CD14-positive monocyte (primary cell): ENCODE data around the gene MLXIP. TPM values are rescaled to one million over a fixed set of nuclear protein-coding genes. Genes with fewer than 3 reads are reported as not detected.

Source experiments
- DNase-seq, 3 donors: peaks; one replicate each; pipeline ENCODE4 v3.0.0-alpha.2; 2011 to 2022
- H2AFZ ChIP-seq: 2 replicates; pipeline ENCODE4 v1.6.0; 2012; ENCODE audit warnings: mild to moderate bottlenecking, low read depth, low read length, inconsistent platforms; ENCODE audit not compliant: insufficient read depth, poor library complexity, severe bottlenecking
- H3K27ac ChIP-seq, 2 donors: 1 replicate in 1 of 2; 2 replicates in 1 of 2; pipeline ENCODE4 v1.5.1; 2012 to 2013; ENCODE audit warnings: low read length in 2 of 2, control low read depth in 1 of 2, inconsistent platforms in 1 of 2, low read depth in 1 of 2, mild to moderate bottlenecking in 1 of 2
- H3K27me3 ChIP-seq, 2 donors: one replicate each; pipeline versions ENCODE4 v1.6.0 to v1.6.1; 2011 to 2013; ENCODE audit warnings: low read length in 2 of 2; ENCODE audit not compliant: control insufficient read depth in 2 of 2, insufficient read depth in 2 of 2
- H3K36me3 ChIP-seq, 2 donors: replicated peaks in 1 of 2; 1 replicate in 1 of 2; 2 replicates in 1 of 2; pipeline versions ENCODE4 v1.5.1 to v1.6.1; 2012 to 2013; ENCODE audit warnings: low read length in 2 of 2, control low read depth in 1 of 2, inconsistent platforms in 1 of 2, mild to moderate bottlenecking in 1 of 2; ENCODE audit not compliant: insufficient read depth in 2 of 2, control insufficient read depth in 1 of 2
- H3K4me1 ChIP-seq, 2 donors: 1 replicate in 1 of 2; 2 replicates in 1 of 2; pipeline versions ENCODE4 v1.5.1 to v1.6.1; 2012 to 2013; ENCODE audit warnings: low read length in 2 of 2, control low read depth in 1 of 2, inconsistent platforms in 1 of 2, mild to moderate bottlenecking in 1 of 2, moderate library complexity in 1 of 2; ENCODE audit not compliant: insufficient read depth in 2 of 2, control insufficient read depth in 1 of 2
- H3K4me2 ChIP-seq: replicated peaks from 2 replicates; pipeline ENCODE3; 2012; ENCODE audit warnings: low read length, moderate library complexity, mild to moderate bottlenecking; ENCODE audit not compliant: poor library complexity, severe bottlenecking; ENCODE audit errors: extremely low read depth
- H3K4me3 ChIP-seq, 3 experiments: fragments of 200-600 bp in 1 of 3; sonication (generic) in 1 of 3; replicated peaks in 1 of 3; 1 replicate in 2 of 3; 2 replicates in 1 of 3; pipeline ENCODE4 v1.5.1; 2011 to 2013; ENCODE audit warnings: low read length in 3 of 3, mild to moderate bottlenecking in 3 of 3, control low read depth in 2 of 3, low read depth in 2 of 3, inconsistent platforms in 1 of 3, moderate library complexity in 1 of 3
- H3K79me2 ChIP-seq: 2 replicates; pipeline ENCODE4 v1.6.0; 2012; ENCODE audit warnings: mild to moderate bottlenecking, control low read depth, inconsistent platforms, low read length, moderate library complexity; ENCODE audit not compliant: insufficient read depth
- H3K9ac ChIP-seq: 2 replicates; pipeline ENCODE4 v1.6.0; 2017; ENCODE audit warnings: low read length, mild to moderate bottlenecking; ENCODE audit not compliant: insufficient read depth, poor library complexity, severe bottlenecking
- H3K9me3 ChIP-seq, 2 donors: replicated peaks in 1 of 2; 1 replicate in 1 of 2; 2 replicates in 1 of 2; pipeline versions ENCODE4 v1.5.1 to v1.6.1; 2012 to 2013; ENCODE audit warnings: low read length in 2 of 2, control low read depth in 1 of 2; ENCODE audit not compliant: control insufficient read depth in 1 of 2, insufficient read depth in 1 of 2
- H4K20me1 ChIP-seq: 2 replicates; pipeline ENCODE4 v1.6.0; 2012; ENCODE audit warnings: mild to moderate bottlenecking, low read length, control low read depth, moderate library complexity; ENCODE audit not compliant: insufficient read depth
- H3K27ac Mint-ChIP-seq, 7 donors: one replicate each; pipeline ENCODE4 v1.8.0; 2020; ENCODE audit warnings: mild to moderate bottlenecking in 7 of 7, mixed read lengths in 7 of 7, moderate library complexity in 6 of 7, inconsistent platforms in 2 of 7
- H3K27me3 Mint-ChIP-seq, 3 donors: one replicate each; pipeline ENCODE4 v1.8.0; 2021 to 2022; ENCODE audit warnings: low read depth in 3 of 3, mild to moderate bottlenecking in 3 of 3, mixed read lengths in 3 of 3, moderate library complexity in 3 of 3, inconsistent platforms in 1 of 3
- H3K36me3 Mint-ChIP-seq, 2 donors: one replicate each; pipeline ENCODE4 v1.8.0; 2020; ENCODE audit warnings: mixed read lengths in 2 of 2, inconsistent platforms in 1 of 2, mild to moderate bottlenecking in 1 of 2
- H3K4me1 Mint-ChIP-seq: one replicate; pipeline ENCODE4 v1.8.0; 2020; ENCODE audit warnings: mild to moderate bottlenecking, mixed read lengths
- H3K4me3 Mint-ChIP-seq, 2 donors: one replicate each; pipeline ENCODE4 v1.8.0; 2020; ENCODE audit warnings: mild to moderate bottlenecking in 2 of 2, mixed read lengths in 2 of 2, moderate library complexity in 1 of 2
- H3K9me3 Mint-ChIP-seq, 7 donors: one replicate each; pipeline ENCODE4 v1.8.0; 2020 to 2022; ENCODE audit warnings: mixed read lengths in 7 of 7, mild to moderate bottlenecking in 6 of 7, moderate library complexity in 6 of 7, inconsistent platforms in 2 of 7
- CTCF ChIP-seq: fragments of 200-600 bp; IDR thresholded peaks from one replicate; pipeline ENCODE4 v1.8.0; 2022; ENCODE audit warnings: antibody characterized with exemption, mild to moderate bottlenecking
- WGBS: methylation state at CpG from one replicate; pipeline ENCODE4 v1.1.5; 2013; ENCODE audit warnings: missing lambda C conversion rate; ENCODE audit not compliant: insufficient coverage; 5-methylcytosine and 5-hydroxymethylcytosine counted together
- intact Hi-C, 2 donors: fragments of 100-400 bp; cut with micrococcal nuclease; formaldehyde crosslinking; loops; one replicate each; pipeline versions ENCODE4 v1.15.0 to v1.15.1; 2023
- polyA plus RNA-seq, 3 donors: library from polyadenylated mRNA; depleted of rRNA in 1 of 3; unstranded in 2 of 3; stranded (reverse) in 1 of 3; fragments of 300-500 nt in 2 of 3; fragments of >200 nt in 1 of 3; fragmentation: Illumina TruSeq in 2 of 3; gene quantifications; 1 replicate in 2 of 3; 2 replicates in 1 of 3; pipeline ENCODE4 v1.2.3, GENCODE V29; 2012 to 2021

The MLXIP gene
- polyA plus RNA-seq, 3 donors: 4.5 to 44.8 (median 4.6) TPM

- intact Hi-C loops: no loop called here
- H3K27ac Mint-ChIP-seq: no peak overlapping the region
- H2AFZ ChIP-seq: no peak overlapping the region
- no peaks in the 10 kb centered on the region for H3K27me3 ChIP-seq
- WGBS: 96% methylated on average over 7 of the region's 10 CpGs
- no peak for TF ChIP-seq CTCF
- H3K4me1 ChIP-seq: no peaks in the 10 kb centered on the region
- peaks cover 0 to 3% (median 0%) of the 10 kb centered on the region in 7 donors for H3K9me3 Mint-ChIP-seq
- H4K20me1 ChIP-seq: no peaks in the 10 kb centered on the region
- no peak overlapping the region for H3K4me3 Mint-ChIP-seq
- H3K36me3 Mint-ChIP-seq: no peaks in the 10 kb centered on the region
- H3K4me1 Mint-ChIP-seq: peaks cover 2% of the 10 kb centered on the region
- no peak overlapping the region for H3K9ac ChIP-seq
- no peaks in the 10 kb centered on the region for H3K9me3 ChIP-seq
- no peaks in the 10 kb centered on the region for H3K79me2 ChIP-seq
- no peaks in the 10 kb centered on the region for H3K36me3 ChIP-seq
- no peak overlapping the region for H3K4me3 ChIP-seq
- H3K4me2 ChIP-seq: no peak overlapping the region
- DNase-seq: no peak
- no peak overlapping the region for H3K27ac ChIP-seq
- H3K27me3 Mint-ChIP-seq: peaks cover 0 to 9% (median 8%) of the 10 kb centered on the region in 3 donors
These were observed 77.1 kb downstream of the MLXIP start for GRCh38 chr12:122155705-122156104.

- no peaks in the 10 kb centered on the region for H3K9me3 ChIP-seq
- no peak overlapping the region for H3K9ac ChIP-seq
- no peak overlapping the region for H3K27ac ChIP-seq
- Mint-ChIP-seq H3K27me3 (peaks cover 0 to 6% (median 2%) of the 10 kb centered on the region in 3 donors), H3K36me3 (no peaks in the 10 kb centered on the region), H3K27ac (no peak overlapping the region), H3K4me1 (no peaks in the 10 kb centered on the region), H3K4me3 (no peak overlapping the region), H3K9me3 (peaks cover 0 to 3% (median 0%) of the 10 kb centered on the region in 7 donors)
- DNase-seq: no peak
- WGBS: 79% methylated on average over 4 of the region's 7 CpGs
- no peaks in the 10 kb centered on the region for H3K4me1 ChIP-seq
- intact Hi-C loops: no loop called here
- H3K36me3 ChIP-seq: no peaks in the 10 kb centered on the region
- no peaks in the 10 kb centered on the region for H4K20me1 ChIP-seq
- no peaks in the 10 kb centered on the region for H3K27me3 ChIP-seq
- no peak overlapping the region for H3K4me3 ChIP-seq
- no peak overlapping the region for H3K4me2 ChIP-seq
- H3K79me2 ChIP-seq: no peaks in the 10 kb centered on the region
- no peak for TF ChIP-seq CTCF
- no peak overlapping the region for H2AFZ ChIP-seq
These were observed 80.2 kb downstream of the MLXIP start for GRCh38 chr12:122158700-122159285.
